OCI-LY3 (cell line): ENCODE results near the gene CLEC4F.

ENCODE experiments used
- CTCF ChIP-seq: fragments of 200-600, 300-600 bp; sonication (generic); IDR thresholded peaks from 2 replicates; pipeline ENCODE4 v1.5.1; 2014; ENCODE audit warnings: antibody characterized with exemption, low read length, low read depth
- EZH2phosphoT487 ChIP-seq: fragments of 200-600 bp; shearing (Covaris generic); IDR thresholded peaks from 2 replicates; pipeline ENCODE4 v1.6.1; 2018; ENCODE audit warnings: antibody characterized with exemption, mixed run types, low read depth

- no peak for TF ChIP-seq CTCF
- TF ChIP-seq EZH2phosphoT487, result no peak
Observed at GRCh38 chr2:70831861-70832260, 11.5 kb upstream of the CLEC4F start.
